K562 treated with DMSO at 1 percent for 12 hours (cell line): ENCODE data around the gene RNU1-2. TPM values are rescaled to one million over a fixed set of nuclear protein-coding genes. Genes with fewer than 3 reads are reported as not detected.

Source experiments
- total RNA-seq: library from RNA; unstranded; fragments of 300-600 nt; gene quantifications from 2 replicates; pipeline ENCODE4 v1.2.3, GENCODE V29; 2022; ENCODE audit not compliant: insufficient read depth

RNU1-2 gene
- total RNA-seq: not detected in 2 replicates

GRCh38 chr1:16895598-16896315, at the start of gene RNU1-2:
Gene RNU1-2, plus strand, starts transcription at chr1:16895980.

GRCh38 chr1:16921391-16922185, 25.8 kb downstream of the RNU1-2 start, which contains the start of gene CROCC:
Gene CROCC, plus strand, starts transcription at chr1:16921931. Its CDS starts 88 bp downstream, at chr1:16922019.

Other genes with a start within 250 kb of the RNU1-2 start
- not detected in 2 replicates for gene RNU1-3, start 229.0 kb upstream of the RNU1-2 start, total RNA-seq
- gene RNU1-4, start 155.5 kb upstream of the RNU1-2 start, total RNA-seq: not detected in 2 replicates
- 9.4 and 17.4 TPM in 2 replicates for gene CROCC, start 26.0 kb downstream of the RNU1-2 start, total RNA-seq
- not detected in 2 replicates for gene MFAP2, start 84.6 kb downstream of the RNU1-2 start, total RNA-seq
- gene ATP13A2, start 115.9 kb downstream of the RNU1-2 start, total RNA-seq: 49.8 and 75.6 TPM in 2 replicates
- 199 and 204 TPM in 2 replicates for gene SDHB, start 158.1 kb downstream of the RNU1-2 start, total RNA-seq
- gene PADI2, start 223.5 kb downstream of the RNU1-2 start, total RNA-seq: not detected in 2 replicates